ENCODE measurements around the gene DNAH11.
A peak's percentile ranks its signal among the peaks of the same experiment; 100 is the strongest.
"Not testable (repeated sequence)": the region's sequence is repeated elsewhere in the genome, so short reads cannot be mapped to it uniquely, and the experiment has no call there.

The DNAH11 gene

GRCh38 chr7:21542891-21543527, at the start of gene DNAH11:
TSS of gene DNAH11 (plus strand) at chr7:21543039. CDS start at chr7:21543246, 207 bp downstream.
- no peak for DNase-seq

- no peak for DNase-seq
These were observed 47.1 kb upstream of the DNAH11 start for GRCh38 chr7:21495731-21496130.

- DNase-seq = no peak
These were observed 45.8 kb upstream of the DNAH11 start for GRCh38 chr7:21497072-21497471.

GRCh38 chr7:21500117-21500832, 42.6 kb upstream of the DNAH11 start:
- no peak for DNase-seq

- no peak for DNase-seq
These were observed 38.8 kb upstream of the DNAH11 start for GRCh38 chr7:21504021-21504420.

GRCh38 chr7:21507627-21508343, 35.1 kb upstream of the DNAH11 start:
- DNase-seq = peak; percentile 25

- DNase-seq = no peak
These were observed 34.3 kb upstream of the DNAH11 start for GRCh38 chr7:21508538-21508937.

GRCh38 chr7:21514062-21514461, 28.8 kb upstream of the DNAH11 start:
- no peak for DNase-seq

- no peak for DNase-seq
These were observed 18.2 kb upstream of the DNAH11 start for GRCh38 chr7:21524680-21525079.

GRCh38 chr7:21526007-21526406, 16.8 kb upstream of the DNAH11 start:
- DNase-seq = no peak

GRCh38 chr7:21526448-21526847, 16.4 kb upstream of the DNAH11 start:
- no peak for DNase-seq

- DNase-seq = not testable (repeated sequence)
These were observed 10.4 kb upstream of the DNAH11 start for GRCh38 chr7:21532485-21532884.

GRCh38 chr7:21533646-21534045, 9.2 kb upstream of the DNAH11 start:
- not testable (repeated sequence) for DNase-seq

GRCh38 chr7:21536445-21537118, 6.3 kb upstream of the DNAH11 start:
- not testable (repeated sequence) for DNase-seq

- peak; percentile 60 for DNase-seq
These were observed 3.8 kb upstream of the DNAH11 start for GRCh38 chr7:21538936-21539495.

GRCh38 chr7:21543528-21544302, 876 bp downstream of the DNAH11 start:
- DNase-seq = no peak

GRCh38 chr7:21544303-21544656, 1.4 kb downstream of the DNAH11 start:
- DNase-seq = no peak

- no peak for DNase-seq
These were observed 1.9 kb downstream of the DNAH11 start for GRCh38 chr7:21544715-21545114.

GRCh38 chr7:21547501-21547900, 4.7 kb downstream of the DNAH11 start:
- DNase-seq = peak; percentile 48

GRCh38 chr7:21548491-21548890, 5.7 kb downstream of the DNAH11 start:
- no peak for DNase-seq

GRCh38 chr7:21550076-21550475, 7.2 kb downstream of the DNAH11 start:
- no peak for DNase-seq

GRCh38 chr7:21550821-21551531, 8.1 kb downstream of the DNAH11 start:
- no peak for DNase-seq

All from MV-4-11 (cell line).